Adrenal gland (tissue), 12 donors: ENCODE measurements around the gene NTRK1. TPM values are rescaled to one million over a fixed set of nuclear protein-coding genes. Genes with fewer than 3 reads are reported as not detected.
A peak's percentile ranks its signal among the peaks of the same experiment; 100 is the strongest.

Source experiments
- DNase-seq, 7 donors: peaks; one replicate each; pipeline ENCODE4 v3.0.0-alpha.2; 2019 to 2020
- H3K27ac ChIP-seq, 5 donors: fragments of 200-600 bp; sonication (generic) in 4 of 5; 1 replicate in 3 of 5; 2 replicates in 2 of 5; pipeline versions ENCODE4 v1.5.1 to v1.8.0; 2016 to 2020; ENCODE audit warnings: mild to moderate bottlenecking in 1 of 5
- H3K27me3 ChIP-seq: fragments of 200-600 bp; 2 replicates; pipeline ENCODE4 v1.8.0; 2021
- H3K36me3 ChIP-seq, 2 donors: fragments of 200-600 bp; replicated peaks in 1 of 2; 1 replicate in 1 of 2; 2 replicates in 1 of 2; pipeline versions ENCODE4 v1.5.1 to v1.8.0; 2018 to 2022
- H3K4me1 ChIP-seq, 2 donors: fragments of 200-600 bp; replicated peaks in 1 of 2; 1 replicate in 1 of 2; 2 replicates in 1 of 2; pipeline versions ENCODE4 v1.5.1 to v1.8.0; 2018 to 2021
- H3K4me3 ChIP-seq, 4 donors: fragments of 200-600 bp; sonication (generic) in 3 of 4; one replicate each; pipeline ENCODE4 v1.5.1; 2016 to 2018
- H3K9me3 ChIP-seq, 3 donors: fragments of 200-600 bp; sonication (generic) in 1 of 3; replicated peaks in 1 of 3; 1 replicate in 2 of 3; 2 replicates in 1 of 3; pipeline versions ENCODE4 v1.5.1 to v1.8.0; 2016 to 2021
- CTCF ChIP-seq, 6 experiments: fragments of 450-650 bp in 4 of 6; fragments of 200-600 bp in 2 of 6; sonication (generic) in 1 of 6; IDR thresholded peaks; 1 replicate in 5 of 6; 2 replicates in 1 of 6; pipeline versions ENCODE4 v1.5.1 to v1.8.0; 2016 to 2021; ENCODE audit warnings: antibody characterized with exemption in 6 of 6, mild to moderate bottlenecking in 2 of 6, moderate library complexity in 1 of 6
- POLR2A ChIP-seq, 2 donors: fragments of 450-650 bp; IDR thresholded peaks; one replicate each; pipeline ENCODE4 v1.6.1; 2017; ENCODE audit warnings: antibody characterized with exemption in 2 of 2, mild to moderate bottlenecking in 2 of 2, moderate library complexity in 1 of 2
- WGBS, 4 donors: extraction: QIAGEN DNeasy Blood & Tissue Kit in 2 of 4; methylation state at CpG; one replicate each; pipeline versions ENCODE4 v1.1.5 to v1.1.7; 2013 to 2017; 5-methylcytosine and 5-hydroxymethylcytosine counted together
- intact Hi-C, 2 donors: fragments of 100-400 bp; cut with DNase I; formaldehyde crosslinking; loops; one replicate each; pipeline versions ENCODE4 v1.14.1 to v1.15.0; 2022 to 2023
- polyA plus RNA-seq, 3 donors: library from polyadenylated mRNA; stranded (reverse); fragments of 200-250 nt in 2 of 3; fragments of 350-450 nt in 1 of 3; fragmentation: Illumina TruSeq in 1 of 3; extraction: RNeasy Lipid Tissue Mini Kit (QIAGEN cat#74804) in 1 of 3; gene quantifications; one replicate each; pipeline ENCODE4 v1.2.3, GENCODE V29; 2013 to 2014
- total RNA-seq, 9 donors: library from RNA; depleted of rRNA in 4 of 9; stranded (reverse); fragments of >200 nt in 4 of 9; fragments of 120-200 nt in 1 of 9; fragmentation: NEBNext Ultra II Directional in 1 of 9; extraction: Animal tissue kit (Norgen Biotek cat#: 25700) in 1 of 9; gene quantifications; one replicate each; pipeline versions ENCODE4 v1.1.0 to v1.2.4, GENCODE V29; 2013 to 2023
- donor health status: healthy with polysubstance abuse.
- donor health status: Bipolar disorder and iron deficiency.
- donor health status: DM: yes; HTN: yes; CAD: no.
- donor health status: DM: no; HTN: no; CAD: no.
- donor health status: DM: no; HTN: no; CAD: no.
- donor health status: DM: yes; HTN: yes; CAD: no.

NTRK1 gene
- total and polyA plus RNA-seq, 12 donors, result 0.26 to 22.6 (median 5.7) TPM; not detected in 1

GRCh38 chr1:156815961-156816422 lies 44.7 kb upstream of the NTRK1 start:
- no peaks in the 10 kb centered on the region for H3K36me3 ChIP-seq
- no peaks in the 10 kb centered on the region for H3K27me3 ChIP-seq
- 64 to 83% (median 74%) methylated on average over 4 to 10 of the region's 10 CpGs for WGBS, 4 donors
- H3K27ac ChIP-seq, result peak overlapping the region in 3 of 5 donors; percentile 54 to 90 (median 81)
- TF ChIP-seq CTCF (IDR thresholded peaks at IDR 0.05) (no peak), POLR2A (IDR thresholded peaks at IDR 0.05) (no peak)
- intact Hi-C loops, result no loop called here
- H3K9me3 ChIP-seq, result no peaks in the 10 kb centered on the region
- peaks cover 12 to 22% of the 10 kb centered on the region in 2 donors for H3K4me1 ChIP-seq
- no peak overlapping the region for H3K4me3 ChIP-seq
- DNase-seq, result no peak

GRCh38 chr1:156816561-156817328 lies 43.9 kb upstream of the NTRK1 start, which contains the start of gene SH2D2A:
TSS of gene SH2D2A (minus strand) at chr1:156816848. CDS start at chr1:156816708, 140 bp downstream.
- Histone ChIP-seq H3K27ac (peak within 1 kb of the TSS in 3 of 5 donors; percentile 54 to 90 (median 81)), H3K4me3 (no peak within 1 kb of the TSS), H3K27me3 (no peaks in the 10 kb centered on the region), H3K9me3 (no peaks in the 10 kb centered on the region), H3K36me3 (no peaks in the 10 kb centered on the region), H3K4me1 (peaks cover 12 to 22% of the 10 kb centered on the region in 2 donors)
- DNase-seq, result peak in 6 of 7 donors; percentile 34 to 82 (median 51)
- 49 to 76% (median 56%) methylated on average over 9 to 10 of the region's 10 CpGs for WGBS, 4 donors
- intact Hi-C loops, result no loop called here
- no peak for TF ChIP-seq CTCF (IDR thresholded peaks at IDR 0.05)
- no peak for TF ChIP-seq POLR2A (IDR thresholded peaks at IDR 0.05)

- no peaks in the 10 kb centered on the region for H3K9me3 ChIP-seq
- H3K27ac ChIP-seq, result no peak overlapping the region
- no peaks in the 10 kb centered on the region for H3K36me3 ChIP-seq
- no peaks in the 10 kb centered on the region for H3K4me1 ChIP-seq
- H3K4me3 ChIP-seq, result no peak overlapping the region
- H3K27me3 ChIP-seq, result no peaks in the 10 kb centered on the region
- DNase-seq, result no peak
- intact Hi-C loops, result no loop called here
- TF ChIP-seq POLR2A (IDR thresholded peaks at IDR 0.05) (no peak), CTCF (IDR thresholded peaks at IDR 0.05) (no peak)
- WGBS, 4 donors, result 69 to 77% (median 73%) methylated on average over 4 of the region's 4 CpGs
These were observed 38.9 kb upstream of the NTRK1 start for GRCh38 chr1:156821801-156822200.

- no peaks in the 10 kb centered on the region for H3K4me1 ChIP-seq
- intact Hi-C loops, result no loop called here
- no peak overlapping the region for H3K27ac ChIP-seq
- TF ChIP-seq CTCF (IDR thresholded peaks at IDR 0.05), result no peak
- TF ChIP-seq POLR2A (IDR thresholded peaks at IDR 0.05), result no peak
- H3K27me3 ChIP-seq, result no peaks in the 10 kb centered on the region
- WGBS, 4 donors, result 48 to 72% (median 70%) methylated on average over 1 of the region's 1 CpG
- H3K9me3 ChIP-seq, result no peaks in the 10 kb centered on the region
- no peak for DNase-seq
- no peak overlapping the region for H3K4me3 ChIP-seq
- no peaks in the 10 kb centered on the region for H3K36me3 ChIP-seq
These were observed 38.0 kb upstream of the NTRK1 start for GRCh38 chr1:156822680-156823079.
